ENCODE measurements around the gene EIF4EBP2. TPM values are rescaled to one million over a fixed set of nuclear protein-coding genes. Genes with fewer than 3 reads are reported as not detected.
A peak's percentile ranks its signal among the peaks of the same experiment; 100 is the strongest.

The EIF4EBP2 gene
- total and polyA plus RNA-seq, 9 donors: 32.9 to 69.8 (median 61.6) TPM

DNA sequence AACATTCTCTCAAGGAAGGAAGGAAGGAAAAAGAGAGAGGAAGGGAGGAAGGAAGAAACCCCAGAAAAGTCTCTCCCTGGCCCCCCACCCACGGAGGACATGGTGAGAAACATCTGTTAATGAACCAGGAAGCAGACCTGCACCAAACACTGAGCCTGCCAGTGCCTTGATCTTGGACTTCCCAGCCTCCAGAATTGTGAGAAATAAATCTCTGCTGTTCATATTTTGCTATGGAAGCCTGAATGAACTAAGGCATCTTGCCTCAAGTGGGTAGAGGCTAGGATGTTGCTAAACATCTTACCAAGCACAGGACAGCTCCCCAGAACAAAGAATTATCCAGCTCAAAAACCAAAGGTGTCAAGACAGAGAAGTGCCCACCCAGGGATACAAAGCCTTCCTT, 40.7 kb upstream of the EIF4EBP2 start:
- H3K4me1 ChIP-seq (ENCODE audit: control insufficient read depth, insufficient read depth, low read length): peaks cover 17% of the 10 kb centered on the region
- no peak overlapping the region for H3K4me3 ChIP-seq (ENCODE audit: low read length)
- no peaks in the 10 kb centered on the region for H3K36me3 ChIP-seq (ENCODE audit: control insufficient read depth, insufficient read depth, low read length)
- DNase-seq: no peak
- peak overlapping the region; percentile 78 for H3K27ac ChIP-seq (ENCODE audit: low read length)
- no peaks in the 10 kb centered on the region for H3K27me3 ChIP-seq (ENCODE audit: control insufficient read depth, insufficient read depth, low read length)
- H3K9me3 ChIP-seq (replicated peaks; ENCODE audit: control insufficient read depth, low read depth, low read length): no peaks in the 10 kb centered on the region
- no CpG with 5 or more reads among the region's 1 CpG for WGBS (ENCODE audit: insufficient coverage)

GRCh38 chr10:70363971-70364771, 39.8 kb upstream of the EIF4EBP2 start:
- no peaks in the 10 kb centered on the region for H3K27me3 ChIP-seq (ENCODE audit: control insufficient read depth, insufficient read depth, low read length)
- peaks cover 2% of the 10 kb centered on the region for H3K36me3 ChIP-seq (ENCODE audit: control insufficient read depth, insufficient read depth, low read length)
- no peaks in the 10 kb centered on the region for H3K9me3 ChIP-seq (replicated peaks; ENCODE audit: control insufficient read depth, low read depth, low read length)
- H3K4me3 ChIP-seq (ENCODE audit: low read length): no peak overlapping the region
- peak; percentile 94 for DNase-seq
- 18% methylated on average over 14 of the region's 15 CpGs for WGBS (ENCODE audit: insufficient coverage)
- H3K27ac ChIP-seq (ENCODE audit: low read length): peak overlapping the region; percentile 78
- H3K4me1 ChIP-seq (ENCODE audit: control insufficient read depth, insufficient read depth, low read length): peaks cover 12% of the 10 kb centered on the region

DNA sequence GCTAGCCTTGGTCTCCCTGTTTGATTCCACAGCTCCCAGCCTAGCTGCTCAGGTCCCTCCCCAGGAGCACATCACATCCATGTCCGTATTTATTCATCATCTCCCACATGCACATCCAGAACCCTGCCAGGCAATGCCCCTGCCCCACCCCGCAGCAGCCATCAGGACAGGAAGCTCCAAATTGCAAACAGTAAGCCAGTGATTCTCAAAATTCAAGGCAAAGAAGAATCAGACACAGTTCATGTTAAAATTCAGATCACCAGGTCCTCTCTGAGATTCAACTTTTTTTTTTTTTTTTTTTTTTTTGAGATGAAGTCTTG, 39.2 kb upstream of the EIF4EBP2 start:
- Histone ChIP-seq H3K27me3 (ENCODE audit: control insufficient read depth, insufficient read depth, low read length) (no peaks in the 10 kb centered on the region), H3K9me3 (replicated peaks; ENCODE audit: control insufficient read depth, low read depth, low read length) (no peaks in the 10 kb centered on the region), H3K4me3 (ENCODE audit: low read length) (no peak overlapping the region), H3K36me3 (ENCODE audit: control insufficient read depth, insufficient read depth, low read length) (peaks cover 4% of the 10 kb centered on the region), H3K27ac (ENCODE audit: low read length) (no peak overlapping the region), H3K4me1 (ENCODE audit: control insufficient read depth, insufficient read depth, low read length) (peaks cover 12% of the 10 kb centered on the region)
- DNase-seq: no peak
- 41% methylated on average over 2 of the region's 2 CpGs for WGBS (ENCODE audit: insufficient coverage)

DNA sequence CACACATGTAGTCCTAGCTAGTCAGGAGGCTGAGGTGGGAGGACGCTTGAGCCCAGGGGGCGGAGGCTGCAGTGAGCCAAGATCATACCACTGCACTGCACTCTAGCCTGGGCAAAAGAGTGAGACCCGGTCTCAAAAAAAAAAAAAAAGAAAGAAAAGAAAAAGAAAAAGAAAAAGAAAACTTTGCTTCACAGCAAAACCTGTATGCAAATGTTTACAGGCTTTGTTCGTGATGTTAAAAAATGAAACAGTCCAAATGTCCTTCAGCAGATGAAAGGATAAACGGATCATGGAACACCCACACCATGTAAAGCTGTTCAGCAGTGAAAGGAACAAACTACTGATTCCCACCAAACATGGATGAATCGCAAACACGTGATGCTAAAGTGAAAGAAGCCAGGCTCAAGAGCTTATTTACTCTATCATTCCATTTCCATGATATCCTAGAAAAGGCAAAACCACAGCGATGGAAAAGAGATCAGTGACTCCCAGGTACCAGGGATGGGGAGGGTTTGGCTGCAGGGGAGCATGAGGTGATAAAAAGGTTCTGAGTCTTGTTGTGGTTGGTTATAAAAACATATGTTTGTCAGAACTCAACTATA, 36.6 kb upstream of the EIF4EBP2 start:
- no peaks in the 10 kb centered on the region for H3K9me3 ChIP-seq (replicated peaks; ENCODE audit: control insufficient read depth, low read depth, low read length)
- H3K4me3 ChIP-seq (ENCODE audit: low read length): no peak overlapping the region
- no CpG with 5 or more reads among the region's 8 CpGs for WGBS (ENCODE audit: insufficient coverage)
- H3K36me3 ChIP-seq (ENCODE audit: control insufficient read depth, insufficient read depth, low read length): peaks cover 4% of the 10 kb centered on the region
- no peak for DNase-seq
- H3K27me3 ChIP-seq (ENCODE audit: control insufficient read depth, insufficient read depth, low read length): no peaks in the 10 kb centered on the region
- H3K4me1 ChIP-seq (ENCODE audit: control insufficient read depth, insufficient read depth, low read length): peaks cover 12% of the 10 kb centered on the region
- H3K27ac ChIP-seq (ENCODE audit: low read length): no peak overlapping the region

DNA sequence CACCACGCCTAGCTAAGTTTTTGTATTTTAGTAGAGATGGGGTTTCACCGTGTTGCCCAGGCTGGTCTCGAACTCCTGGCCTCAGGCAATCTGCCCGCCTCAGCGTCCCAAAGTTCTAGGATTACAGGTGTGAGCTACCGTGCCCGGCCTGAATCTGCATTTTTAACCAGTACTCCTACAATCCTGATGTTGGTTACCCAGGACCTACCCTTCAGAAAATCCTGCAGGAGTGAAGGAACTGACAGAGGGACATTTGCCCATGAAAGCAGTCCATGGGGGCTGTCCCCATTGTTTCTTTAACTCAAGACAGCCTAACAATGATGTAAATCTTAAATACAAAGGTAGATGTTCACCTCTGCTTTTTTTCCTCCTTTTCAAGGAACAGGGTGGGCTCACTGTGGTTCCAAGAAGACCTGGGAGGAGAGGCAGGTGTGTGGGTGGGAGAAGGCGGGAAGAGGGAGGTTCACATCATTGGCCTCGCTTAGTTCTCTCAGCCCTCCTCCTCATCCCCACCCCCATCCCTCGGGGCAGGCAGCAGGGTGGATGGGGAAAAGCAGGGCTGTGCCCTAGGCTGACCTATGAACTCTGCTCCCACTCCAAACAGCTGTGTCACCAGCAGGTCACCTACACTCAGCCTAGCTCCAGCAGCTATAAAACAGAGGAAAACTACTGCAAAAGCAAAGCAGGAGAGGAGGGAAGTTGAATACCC, 35.0 kb upstream of the EIF4EBP2 start:
- DNase-seq: no peak
- Histone ChIP-seq H3K4me3 (ENCODE audit: low read length) (no peak overlapping the region), H3K27ac (ENCODE audit: low read length) (no peak overlapping the region), H3K9me3 (replicated peaks; ENCODE audit: control insufficient read depth, low read depth, low read length) (no peaks in the 10 kb centered on the region), H3K27me3 (ENCODE audit: control insufficient read depth, insufficient read depth, low read length) (no peaks in the 10 kb centered on the region), H3K4me1 (ENCODE audit: control insufficient read depth, insufficient read depth, low read length) (peaks cover 5% of the 10 kb centered on the region), H3K36me3 (ENCODE audit: control insufficient read depth, insufficient read depth, low read length) (peaks cover 12% of the 10 kb centered on the region)
- 81% methylated on average over 4 of the region's 10 CpGs for WGBS (ENCODE audit: insufficient coverage)

DNA sequence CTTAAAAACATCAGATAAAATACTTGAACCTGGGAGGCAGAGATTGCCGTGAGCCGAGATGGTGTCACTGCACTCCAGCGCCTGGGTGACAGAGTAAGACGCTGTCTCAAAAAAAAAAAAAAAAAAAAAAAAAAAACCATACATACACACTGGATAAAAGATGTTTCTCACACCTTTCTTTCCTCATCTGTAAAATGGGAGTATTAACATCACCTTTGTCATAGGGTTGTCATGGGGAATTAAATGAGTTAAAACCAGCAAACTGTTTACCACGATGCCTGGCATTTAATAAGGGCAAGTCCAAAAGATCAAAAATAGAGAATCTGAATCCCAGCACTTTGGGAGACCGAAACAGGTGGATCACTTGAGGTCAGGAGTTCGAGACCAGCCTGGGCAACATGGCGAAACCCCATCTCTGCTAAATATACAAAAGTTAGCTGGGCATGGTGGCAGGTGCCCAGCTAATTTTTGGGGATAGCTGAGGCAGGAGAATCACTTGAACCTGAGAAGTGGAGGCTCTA, 34.4 kb upstream of the EIF4EBP2 start:
- DNase-seq: no peak
- H3K4me3 ChIP-seq (ENCODE audit: low read length): no peak overlapping the region
- H3K4me1 ChIP-seq (ENCODE audit: control insufficient read depth, insufficient read depth, low read length): no peaks in the 10 kb centered on the region
- no peaks in the 10 kb centered on the region for H3K9me3 ChIP-seq (replicated peaks; ENCODE audit: control insufficient read depth, low read depth, low read length)
- H3K27ac ChIP-seq (ENCODE audit: low read length): no peak overlapping the region
- H3K36me3 ChIP-seq (ENCODE audit: control insufficient read depth, insufficient read depth, low read length): peaks cover 12% of the 10 kb centered on the region
- no peaks in the 10 kb centered on the region for H3K27me3 ChIP-seq (ENCODE audit: control insufficient read depth, insufficient read depth, low read length)
- 71% methylated on average over 1 of the region's 8 CpGs for WGBS (ENCODE audit: insufficient coverage)

GRCh38 chr10:70370766-70371165, 33.2 kb upstream of the EIF4EBP2 start:
- Histone ChIP-seq H3K4me3 (ENCODE audit: low read length) (no peak overlapping the region), H3K9me3 (replicated peaks; ENCODE audit: control insufficient read depth, low read depth, low read length) (no peaks in the 10 kb centered on the region), H3K4me1 (ENCODE audit: control insufficient read depth, insufficient read depth, low read length) (no peaks in the 10 kb centered on the region), H3K27me3 (ENCODE audit: control insufficient read depth, insufficient read depth, low read length) (no peaks in the 10 kb centered on the region), H3K36me3 (ENCODE audit: control insufficient read depth, insufficient read depth, low read length) (peaks cover 21% of the 10 kb centered on the region), H3K27ac (ENCODE audit: low read length) (no peak overlapping the region)
- DNase-seq: no peak
- WGBS (ENCODE audit: insufficient coverage): no CpG with 5 or more reads among the region's 2 CpGs

GRCh38 chr10:70371846-70372245, 32.1 kb upstream of the EIF4EBP2 start:
- no peak for DNase-seq
- no peak overlapping the region for H3K27ac ChIP-seq (ENCODE audit: low read length)
- WGBS (ENCODE audit: insufficient coverage): 43% methylated on average over 3 of the region's 5 CpGs

GRCh38 chr10:70374775-70375614, 28.9 kb upstream of the EIF4EBP2 start:
- Histone ChIP-seq H3K27me3 (ENCODE audit: control insufficient read depth, insufficient read depth, low read length) (no peaks in the 10 kb centered on the region), H3K36me3 (ENCODE audit: control insufficient read depth, insufficient read depth, low read length) (peaks cover 21% of the 10 kb centered on the region), H3K4me3 (ENCODE audit: low read length) (no peak overlapping the region), H3K27ac (ENCODE audit: low read length) (no peak overlapping the region), H3K4me1 (ENCODE audit: control insufficient read depth, insufficient read depth, low read length) (peaks cover under 1% of the 10 kb centered on the region), H3K9me3 (replicated peaks; ENCODE audit: control insufficient read depth, low read depth, low read length) (peaks cover 4% of the 10 kb centered on the region)
- no peak for DNase-seq
- 75% methylated on average over 2 of the region's 9 CpGs for WGBS (ENCODE audit: insufficient coverage)

More at GRCh38 chr10:70371846-70372245, 32.1 kb upstream of the EIF4EBP2 start:
- Histone ChIP-seq H3K9me3 (replicated peaks; ENCODE audit: control insufficient read depth, low read depth, low read length) (no peaks in the 10 kb centered on the region), H3K4me3 (ENCODE audit: low read length) (no peak overlapping the region), H3K36me3 (ENCODE audit: control insufficient read depth, insufficient read depth, low read length) (peaks cover 25% of the 10 kb centered on the region), H3K4me1 (ENCODE audit: control insufficient read depth, insufficient read depth, low read length) (no peaks in the 10 kb centered on the region), H3K27me3 (ENCODE audit: control insufficient read depth, insufficient read depth, low read length) (no peaks in the 10 kb centered on the region)
